Measurements from ENCODE around the gene ANO1. TPM values are rescaled to one million over a fixed set of nuclear protein-coding genes. Genes with fewer than 3 reads are reported as not detected.

ANO1 gene
- polyA plus RNA-seq, 1 donor (not counting 4 experiments of a cell fraction or from before 2014, with no cell fraction given): 45.2 TPM

GRCh38 chr11:70187771-70188170 lies 109.7 kb downstream of the ANO1 start:
- Histone ChIP-seq H3K27ac (ENCODE audit: control insufficient read depth, insufficient read depth, low read length) (no peak overlapping the region), H3K9me1 (ENCODE audit: control insufficient read depth, extremely low read depth, insufficient read depth, low read length) (no peaks in the 10 kb centered on the region), H2AFZ (ENCODE audit: control insufficient read depth, low read length) (no peak overlapping the region), H3K9ac (ENCODE audit: control insufficient read depth, extremely low read depth, insufficient read depth, low read length) (no peak overlapping the region), H3K79me2 (ENCODE audit: control insufficient read depth, insufficient read depth, low read length) (no peaks in the 10 kb centered on the region), H3K4me2 (ENCODE audit: control insufficient read depth, extremely low read depth, insufficient read depth, low read depth, low read length) (no peak overlapping the region), H4K20me1 (ENCODE audit: control insufficient read depth, extremely low read depth, insufficient read depth, low read length) (no peaks in the 10 kb centered on the region), H3K4me1 (ENCODE audit: control insufficient read depth, extremely low read depth, insufficient read depth, low read length) (no peaks in the 10 kb centered on the region), H3K9me3 (ENCODE audit: control insufficient read depth, low read depth, low read length) (no peaks in the 10 kb centered on the region), H3K4me3 (ENCODE audit: control insufficient read depth in 2 of 3, extremely low read depth in 1 of 3, insufficient read depth in 2 of 3, low read depth in 1 of 3, low read length in 3 of 3) (no peak overlapping the region), H3K27me3 (ENCODE audit: control insufficient read depth, extremely low read depth, insufficient read depth, low read length) (no peaks in the 10 kb centered on the region), H3K36me3 (ENCODE audit: control insufficient read depth in 2 of 2, extremely low read depth in 1 of 2, insufficient read depth in 2 of 2, low read length in 2 of 2) (peaks cover 0 to 4% of the 10 kb centered on the region in 2 experiments)
- no peak for FAIRE-seq
- no peak for DNase-seq (ENCODE audit: low read depth, low spot score)
- dilution Hi-C loops (cut with MboI; ENCODE audit: extremely low pct_ligation_motif_present, low sequenced_read_pairs): no loop called here
- TF ChIP-seq, protein P1, sequence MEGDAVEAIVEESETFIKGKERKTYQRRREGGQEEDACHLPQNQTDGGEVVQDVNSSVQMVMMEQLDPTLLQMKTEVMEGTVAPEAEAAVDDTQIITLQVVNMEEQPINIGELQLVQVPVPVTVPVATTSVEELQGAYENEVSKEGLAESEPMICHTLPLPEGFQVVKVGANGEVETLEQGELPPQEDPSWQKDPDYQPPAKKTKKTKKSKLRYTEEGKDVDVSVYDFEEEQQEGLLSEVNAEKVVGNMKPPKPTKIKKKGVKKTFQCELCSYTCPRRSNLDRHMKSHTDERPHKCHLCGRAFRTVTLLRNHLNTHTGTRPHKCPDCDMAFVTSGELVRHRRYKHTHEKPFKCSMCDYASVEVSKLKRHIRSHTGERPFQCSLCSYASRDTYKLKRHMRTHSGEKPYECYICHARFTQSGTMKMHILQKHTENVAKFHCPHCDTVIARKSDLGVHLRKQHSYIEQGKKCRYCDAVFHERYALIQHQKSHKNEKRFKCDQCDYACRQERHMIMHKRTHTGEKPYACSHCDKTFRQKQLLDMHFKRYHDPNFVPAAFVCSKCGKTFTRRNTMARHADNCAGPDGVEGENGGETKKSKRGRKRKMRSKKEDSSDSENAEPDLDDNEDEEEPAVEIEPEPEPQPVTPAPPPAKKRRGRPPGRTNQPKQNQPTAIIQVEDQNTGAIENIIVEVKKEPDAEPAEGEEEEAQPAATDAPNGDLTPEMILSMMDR (optimal IDR thresholded peaks at IDR 0.05 in 1 of 3, IDR thresholded peaks at IDR 0.05 in 1 of 3, conservative IDR thresholded peaks at IDR 0.05 in 1 of 3; ENCODE audit: extremely low read depth in 1 of 3, insufficient read depth in 2 of 3, low read length in 3 of 3): no peak
- TF ChIP-seq EZH2 (IDR thresholded peaks at IDR 0.05; ENCODE audit: low read length): no peak

DNA sequence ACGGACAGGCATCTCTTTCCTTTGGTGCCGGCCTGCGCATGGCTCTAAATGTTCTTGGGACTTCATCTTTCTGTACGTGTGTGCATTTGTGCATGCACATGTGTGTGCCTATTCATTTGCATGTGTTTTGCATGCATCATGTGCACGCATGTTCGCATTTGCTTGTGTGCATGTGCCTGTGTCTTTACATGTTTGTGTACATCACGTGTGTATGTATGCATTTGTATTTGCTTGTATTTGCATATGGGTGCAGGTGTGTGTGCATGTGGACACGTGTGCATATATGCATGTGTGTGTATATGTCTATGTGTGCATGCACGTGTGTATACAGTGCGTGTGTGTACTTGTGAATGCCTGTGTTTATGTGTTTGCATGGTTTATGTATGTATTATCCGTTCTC lies 111.5 kb downstream of the ANO1 start:
- H3K4me2 ChIP-seq (ENCODE audit: control insufficient read depth, extremely low read depth, insufficient read depth, low read depth, low read length): no peak overlapping the region
- no peaks in the 10 kb centered on the region for H3K79me2 ChIP-seq (ENCODE audit: control insufficient read depth, insufficient read depth, low read length)
- no peaks in the 10 kb centered on the region for H4K20me1 ChIP-seq (ENCODE audit: control insufficient read depth, extremely low read depth, insufficient read depth, low read length)
- H3K9me1 ChIP-seq (ENCODE audit: control insufficient read depth, extremely low read depth, insufficient read depth, low read length): no peaks in the 10 kb centered on the region
- no peaks in the 10 kb centered on the region for H3K9me3 ChIP-seq (ENCODE audit: control insufficient read depth, low read depth, low read length)
- H3K36me3 ChIP-seq (ENCODE audit: control insufficient read depth in 2 of 2, extremely low read depth in 1 of 2, insufficient read depth in 2 of 2, low read length in 2 of 2): peaks cover 0 to 1% of the 10 kb centered on the region in 2 experiments
- H3K4me1 ChIP-seq (ENCODE audit: control insufficient read depth, extremely low read depth, insufficient read depth, low read length): no peaks in the 10 kb centered on the region
- H2AFZ ChIP-seq (ENCODE audit: control insufficient read depth, low read length): no peak overlapping the region
- no peak overlapping the region for H3K4me3 ChIP-seq (ENCODE audit: control insufficient read depth in 2 of 3, extremely low read depth in 1 of 3, insufficient read depth in 2 of 3, low read depth in 1 of 3, low read length in 3 of 3)
- H3K27ac ChIP-seq (ENCODE audit: control insufficient read depth, insufficient read depth, low read length): no peak overlapping the region
- dilution Hi-C loops (cut with MboI; ENCODE audit: extremely low pct_ligation_motif_present, low sequenced_read_pairs): no loop called here
- FAIRE-seq: peak; percentile 59
- H3K27me3 ChIP-seq (ENCODE audit: control insufficient read depth, extremely low read depth, insufficient read depth, low read length): no peaks in the 10 kb centered on the region
- no peak overlapping the region for H3K9ac ChIP-seq (ENCODE audit: control insufficient read depth, extremely low read depth, insufficient read depth, low read length)
- no peak for DNase-seq (ENCODE audit: low read depth, low spot score)
- TF ChIP-seq, protein P1 (optimal IDR thresholded peaks at IDR 0.05 in 1 of 3, IDR thresholded peaks at IDR 0.05 in 1 of 3, conservative IDR thresholded peaks at IDR 0.05 in 1 of 3; ENCODE audit: extremely low read depth in 1 of 3, insufficient read depth in 2 of 3, low read length in 3 of 3): no peak
- no peak for TF ChIP-seq EZH2 (IDR thresholded peaks at IDR 0.05; ENCODE audit: low read length)

Measured in keratinocyte (primary cell).